Measurements from ENCODE around the gene TAOK3. TPM values are rescaled to one million over a fixed set of nuclear protein-coding genes. Genes with fewer than 3 reads are reported as not detected.

The TAOK3 gene
- total RNA-seq, 1 experiment from 2014 or later, result 55.8 TPM

- intact Hi-C loops (cut with micrococcal nuclease; ENCODE audit: unreplicated experiment), result no loop called here
Measured at GRCh38 chr12:118290130-118290529, 82.6 kb downstream of the TAOK3 start.

GRCh38 chr12:118288174-118288573 is 84.5 kb downstream of the TAOK3 start:
- intact Hi-C loops (cut with micrococcal nuclease; ENCODE audit: unreplicated experiment), result no loop called here
- TF ChIP-seq EZH2 (IDR thresholded peaks at IDR 0.05; ENCODE audit: low read depth) (no peak), CTCF (conservative IDR thresholded peaks at IDR 0.05) (no peak)
- H3K4me1 ChIP-seq (replicated peaks; ENCODE audit: insufficient read depth), result peaks cover 8% of the 10 kb centered on the region; the same call in 1 of the 2 replicates
- no peak overlapping the region for H3K27ac ChIP-seq
- no peak overlapping the region for H3K4me3 ChIP-seq
- H3K27me3 ChIP-seq (ENCODE audit: insufficient read depth, low read depth), result no peaks in the 10 kb centered on the region
- H3K9me3 ChIP-seq (ENCODE audit: insufficient read depth, low read depth), result no peaks in the 10 kb centered on the region
- H2AFZ ChIP-seq, result no peak overlapping the region
- peaks cover 4% of the 10 kb centered on the region for H3F3A ChIP-seq (ENCODE audit: insufficient read depth, low read depth)
- no TSS peak for BruUV-seq (replicated peaks)
- DNase-seq, result no peak
- no peak overlapping the region for H3K4me2 ChIP-seq
- H3K79me2 ChIP-seq (ENCODE audit: low read depth), result no peaks in the 10 kb centered on the region
- no peaks in the 10 kb centered on the region for H4K20me1 ChIP-seq (ENCODE audit: insufficient read depth)
- CTCF ChIA-PET, result no interaction called here
- H3K36me3 ChIP-seq (ENCODE audit: low read depth), result no peaks in the 10 kb centered on the region
- H3K9me2 ChIP-seq (ENCODE audit: insufficient read depth), result no peaks in the 10 kb centered on the region
- POLR2A ChIA-PET (ENCODE audit: unreplicated experiment), result no interaction called here

More at GRCh38 chr12:118290130-118290529, 82.6 kb downstream of the TAOK3 start:
- Histone ChIP-seq H2AFZ (no peak overlapping the region), H3F3A (ENCODE audit: insufficient read depth, low read depth) (peaks cover 4% of the 10 kb centered on the region), H3K4me2 (no peak overlapping the region), H4K20me1 (ENCODE audit: insufficient read depth) (no peaks in the 10 kb centered on the region), H3K9me3 (ENCODE audit: insufficient read depth, low read depth) (no peaks in the 10 kb centered on the region), H3K79me2 (ENCODE audit: low read depth) (no peaks in the 10 kb centered on the region), H3K4me1 (replicated peaks; ENCODE audit: insufficient read depth) (peaks cover 8% of the 10 kb centered on the region; the same call in 1 of the 2 replicates), H3K27ac (peak overlapping the region; percentile 29; the same call in 1 of the 2 replicates), H3K4me3 (no peak overlapping the region), H3K9me2 (ENCODE audit: insufficient read depth) (no peaks in the 10 kb centered on the region), H3K36me3 (ENCODE audit: low read depth) (no peaks in the 10 kb centered on the region), H3K27me3 (ENCODE audit: insufficient read depth, low read depth) (no peaks in the 10 kb centered on the region)
- DNase-seq, result no peak
- TF ChIP-seq EZH2 (IDR thresholded peaks at IDR 0.05; ENCODE audit: low read depth), result no peak
- no peak for TF ChIP-seq CTCF (conservative IDR thresholded peaks at IDR 0.05)
- ChIA-PET CTCF (no interaction called here), POLR2A (ENCODE audit: unreplicated experiment) (interaction anchor here (0.5 to 0.6 kb wide), 2 partner anchors 16 kb away, joined by 3 read pairs; no protein-coding TSS in a partner anchor)
- no TSS peak for BruUV-seq (replicated peaks)

- no peak overlapping the region for H3K4me2 ChIP-seq
- no peak for DNase-seq
- H3K4me1 ChIP-seq (replicated peaks; ENCODE audit: insufficient read depth), result peaks cover 8% of the 10 kb centered on the region; the same call in 1 of the 2 replicates
- H3K27me3 ChIP-seq (ENCODE audit: insufficient read depth, low read depth), result no peaks in the 10 kb centered on the region
- no peak overlapping the region for H2AFZ ChIP-seq
- no peak overlapping the region for H3K4me3 ChIP-seq
- no peak overlapping the region for H3K27ac ChIP-seq
- BruUV-seq (replicated peaks), result no TSS peak
- ChIA-PET POLR2A (ENCODE audit: unreplicated experiment) (no interaction called here), CTCF (no interaction called here)
- H3K79me2 ChIP-seq (ENCODE audit: low read depth), result no peaks in the 10 kb centered on the region
- no peaks in the 10 kb centered on the region for H3K9me2 ChIP-seq (ENCODE audit: insufficient read depth)
- TF ChIP-seq CTCF (conservative IDR thresholded peaks at IDR 0.05) (no peak), EZH2 (IDR thresholded peaks at IDR 0.05; ENCODE audit: low read depth) (no peak)
- intact Hi-C loops (cut with micrococcal nuclease; ENCODE audit: unreplicated experiment), result no loop called here
- H3F3A ChIP-seq (ENCODE audit: insufficient read depth, low read depth), result peaks cover 4% of the 10 kb centered on the region
- H3K9me3 ChIP-seq (ENCODE audit: insufficient read depth, low read depth), result no peaks in the 10 kb centered on the region
- no peaks in the 10 kb centered on the region for H3K36me3 ChIP-seq (ENCODE audit: low read depth)
- no peaks in the 10 kb centered on the region for H4K20me1 ChIP-seq (ENCODE audit: insufficient read depth)
Measured at GRCh38 chr12:118287728-118288127, 85.0 kb downstream of the TAOK3 start.
